ENCODE measurements around the gene KHSRP.

- TF ChIP-seq CTCF (IDR thresholded peaks at IDR 0.05): no peak
- no peak for TF ChIP-seq POLR2A (IDR thresholded peaks at IDR 0.05)
Measured at GRCh38 chr19:6470173-6470572, 45.6 kb upstream of the KHSRP start.
